ENCODE measurements around the gene HELQ.

GRCh38 chr4:83390944-83391343 lies 64.7 kb downstream of the HELQ start:
- TF ChIP-seq, protein P1, sequence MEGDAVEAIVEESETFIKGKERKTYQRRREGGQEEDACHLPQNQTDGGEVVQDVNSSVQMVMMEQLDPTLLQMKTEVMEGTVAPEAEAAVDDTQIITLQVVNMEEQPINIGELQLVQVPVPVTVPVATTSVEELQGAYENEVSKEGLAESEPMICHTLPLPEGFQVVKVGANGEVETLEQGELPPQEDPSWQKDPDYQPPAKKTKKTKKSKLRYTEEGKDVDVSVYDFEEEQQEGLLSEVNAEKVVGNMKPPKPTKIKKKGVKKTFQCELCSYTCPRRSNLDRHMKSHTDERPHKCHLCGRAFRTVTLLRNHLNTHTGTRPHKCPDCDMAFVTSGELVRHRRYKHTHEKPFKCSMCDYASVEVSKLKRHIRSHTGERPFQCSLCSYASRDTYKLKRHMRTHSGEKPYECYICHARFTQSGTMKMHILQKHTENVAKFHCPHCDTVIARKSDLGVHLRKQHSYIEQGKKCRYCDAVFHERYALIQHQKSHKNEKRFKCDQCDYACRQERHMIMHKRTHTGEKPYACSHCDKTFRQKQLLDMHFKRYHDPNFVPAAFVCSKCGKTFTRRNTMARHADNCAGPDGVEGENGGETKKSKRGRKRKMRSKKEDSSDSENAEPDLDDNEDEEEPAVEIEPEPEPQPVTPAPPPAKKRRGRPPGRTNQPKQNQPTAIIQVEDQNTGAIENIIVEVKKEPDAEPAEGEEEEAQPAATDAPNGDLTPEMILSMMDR (IDR thresholded peaks at IDR 0.05): no peak
- TF ChIP-seq POLR2A (IDR thresholded peaks at IDR 0.05): no peak

Measured in heart left ventricle (tissue), 13 donors.